Measurements from ENCODE around the gene SORT1.

SORT1 gene

GRCh38 chr1:109356915-109357314 is 40.8 kb downstream of the SORT1 start:
- no peaks in the 10 kb centered on the region for H3K9me2 ChIP-seq (replicated peaks; ENCODE audit: insufficient read depth, low read length)
- TF ChIP-seq EZH2phosphoT487 (conservative IDR thresholded peaks at IDR 0.05; ENCODE audit: low read length), result no peak
- TF ChIP-seq, protein P1, sequence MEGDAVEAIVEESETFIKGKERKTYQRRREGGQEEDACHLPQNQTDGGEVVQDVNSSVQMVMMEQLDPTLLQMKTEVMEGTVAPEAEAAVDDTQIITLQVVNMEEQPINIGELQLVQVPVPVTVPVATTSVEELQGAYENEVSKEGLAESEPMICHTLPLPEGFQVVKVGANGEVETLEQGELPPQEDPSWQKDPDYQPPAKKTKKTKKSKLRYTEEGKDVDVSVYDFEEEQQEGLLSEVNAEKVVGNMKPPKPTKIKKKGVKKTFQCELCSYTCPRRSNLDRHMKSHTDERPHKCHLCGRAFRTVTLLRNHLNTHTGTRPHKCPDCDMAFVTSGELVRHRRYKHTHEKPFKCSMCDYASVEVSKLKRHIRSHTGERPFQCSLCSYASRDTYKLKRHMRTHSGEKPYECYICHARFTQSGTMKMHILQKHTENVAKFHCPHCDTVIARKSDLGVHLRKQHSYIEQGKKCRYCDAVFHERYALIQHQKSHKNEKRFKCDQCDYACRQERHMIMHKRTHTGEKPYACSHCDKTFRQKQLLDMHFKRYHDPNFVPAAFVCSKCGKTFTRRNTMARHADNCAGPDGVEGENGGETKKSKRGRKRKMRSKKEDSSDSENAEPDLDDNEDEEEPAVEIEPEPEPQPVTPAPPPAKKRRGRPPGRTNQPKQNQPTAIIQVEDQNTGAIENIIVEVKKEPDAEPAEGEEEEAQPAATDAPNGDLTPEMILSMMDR (IDR thresholded peaks at IDR 0.05; ENCODE audit: insufficient read depth, low read length, poor library complexity, severe bottlenecking), result no peak
- no peak overlapping the region for H3K27ac ChIP-seq (ENCODE audit: low read depth, low read length)
- H3F3A ChIP-seq (ENCODE audit: insufficient read depth), result no peaks in the 10 kb centered on the region
- no peak overlapping the region for H3K9ac ChIP-seq (ENCODE audit: low read length)
- H3K27me3 ChIP-seq (ENCODE audit: low read length), result no peaks in the 10 kb centered on the region
- no peaks in the 10 kb centered on the region for H3K9me3 ChIP-seq (ENCODE audit: insufficient read depth, low read length)
- H3K36me3 ChIP-seq (ENCODE audit: low read length), result no peaks in the 10 kb centered on the region
- no peaks in the 10 kb centered on the region for H4K20me1 ChIP-seq (ENCODE audit: low read depth, low read length)
- no peak overlapping the region for H3K4me3 ChIP-seq (ENCODE audit: insufficient read depth, low read length, poor library complexity, severe bottlenecking)
- H3K4me2 ChIP-seq (ENCODE audit: low read depth, low read length, poor library complexity, severe bottlenecking), result no peak overlapping the region
- H3K79me2 ChIP-seq (ENCODE audit: insufficient read depth, low read length), result no peaks in the 10 kb centered on the region
- no peak overlapping the region for H2AFZ ChIP-seq (ENCODE audit: low read depth, low read length, severe bottlenecking)

DNA sequence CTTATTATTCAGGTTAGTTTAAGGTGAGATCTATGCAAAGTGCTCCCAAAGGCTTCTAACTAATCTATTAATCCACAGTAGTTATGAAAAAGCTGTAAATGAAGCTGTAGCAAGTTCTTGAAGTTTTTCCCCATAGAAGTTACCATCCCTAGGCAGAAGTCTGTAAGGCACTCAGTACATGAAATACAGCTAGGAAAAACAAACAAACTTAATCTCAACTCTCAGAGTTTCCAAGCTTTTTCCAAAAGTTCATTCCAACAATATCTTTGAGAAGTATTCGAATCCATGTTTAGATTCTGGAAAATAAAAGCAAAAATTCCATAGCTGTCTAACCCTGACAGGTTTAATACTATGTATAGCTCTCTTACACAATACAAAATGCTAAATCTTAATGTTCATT is 41.2 kb downstream of the SORT1 start:
- TF ChIP-seq, protein P1 (IDR thresholded peaks at IDR 0.05; ENCODE audit: insufficient read depth, low read length, poor library complexity, severe bottlenecking), result no peak
- no peak for TF ChIP-seq EZH2phosphoT487 (conservative IDR thresholded peaks at IDR 0.05; ENCODE audit: low read length)
- Histone ChIP-seq H3K27me3 (ENCODE audit: low read length) (no peaks in the 10 kb centered on the region), H3K27ac (ENCODE audit: low read depth, low read length) (no peak overlapping the region), H3K9ac (ENCODE audit: low read length) (no peak overlapping the region), H3K9me3 (ENCODE audit: insufficient read depth, low read length) (no peaks in the 10 kb centered on the region), H3K4me3 (ENCODE audit: insufficient read depth, low read length, poor library complexity, severe bottlenecking) (no peak overlapping the region), H3K36me3 (ENCODE audit: low read length) (no peaks in the 10 kb centered on the region), H3F3A (ENCODE audit: insufficient read depth) (no peaks in the 10 kb centered on the region), H3K9me2 (replicated peaks; ENCODE audit: insufficient read depth, low read length) (no peaks in the 10 kb centered on the region), H3K4me2 (ENCODE audit: low read depth, low read length, poor library complexity, severe bottlenecking) (no peak overlapping the region), H2AFZ (ENCODE audit: low read depth, low read length, severe bottlenecking) (no peak overlapping the region), H3K79me2 (ENCODE audit: insufficient read depth, low read length) (no peaks in the 10 kb centered on the region), H4K20me1 (ENCODE audit: low read depth, low read length) (no peaks in the 10 kb centered on the region)

GRCh38 chr1:109354929-109355328 is 42.8 kb downstream of the SORT1 start:
- H3K36me3 ChIP-seq (ENCODE audit: low read length), result no peaks in the 10 kb centered on the region

More at GRCh38 chr1:109354929-109355328, 42.8 kb downstream of the SORT1 start:
- Histone ChIP-seq H3K9me2 (replicated peaks; ENCODE audit: insufficient read depth, low read length) (no peaks in the 10 kb centered on the region), H2AFZ (ENCODE audit: low read depth, low read length, severe bottlenecking) (no peak overlapping the region), H3K27ac (ENCODE audit: low read depth, low read length) (no peak overlapping the region), H3K4me3 (ENCODE audit: insufficient read depth, low read length, poor library complexity, severe bottlenecking) (no peak overlapping the region), H3F3A (ENCODE audit: insufficient read depth) (no peaks in the 10 kb centered on the region), H3K9me3 (ENCODE audit: insufficient read depth, low read length) (no peaks in the 10 kb centered on the region), H3K79me2 (ENCODE audit: insufficient read depth, low read length) (no peaks in the 10 kb centered on the region), H3K27me3 (ENCODE audit: low read length) (no peaks in the 10 kb centered on the region), H3K9ac (ENCODE audit: low read length) (no peak overlapping the region), H4K20me1 (ENCODE audit: low read depth, low read length) (no peaks in the 10 kb centered on the region), H3K4me2 (ENCODE audit: low read depth, low read length, poor library complexity, severe bottlenecking) (no peak overlapping the region)
- TF ChIP-seq EZH2phosphoT487 (conservative IDR thresholded peaks at IDR 0.05; ENCODE audit: low read length), result no peak
- TF ChIP-seq, protein P1 (IDR thresholded peaks at IDR 0.05; ENCODE audit: insufficient read depth, low read length, poor library complexity, severe bottlenecking), result no peak

All from SU-DHL-6 (cell line).